Skin epidermis (tissue), 12 donors: Measurements from ENCODE around the gene PLPP4.

Experiments used
- H3K27ac ChIP-seq, 21 experiments: fragments of 200-600 bp; sonication (generic) in 11 of 21; one replicate each; pipeline ENCODE4 v1.5.0; 2020; ENCODE audit warnings: mild to moderate bottlenecking in 3 of 21, inconsistent platforms in 2 of 21, moderate library complexity in 2 of 21
- H3K4me3 ChIP-seq, 7 experiments: fragments of 200-600 bp; sonication (generic) in 2 of 7; one replicate each; pipeline ENCODE4 v1.5.0; 2020; ENCODE audit warnings: inconsistent platforms in 2 of 7, mild to moderate bottlenecking in 2 of 7, moderate library complexity in 1 of 7

PLPP4 gene

GRCh38 chr10:120511165-120511564, 54.1 kb downstream of the PLPP4 start:
- H3K4me3 ChIP-seq: no peak overlapping the region
- H3K27ac ChIP-seq: no peak overlapping the region

GRCh38 chr10:120513307-120513796, 56.3 kb downstream of the PLPP4 start:
- Histone ChIP-seq H3K4me3 (no peak overlapping the region), H3K27ac (no peak overlapping the region)

GRCh38 chr10:120514035-120514620, 57.1 kb downstream of the PLPP4 start:
- H3K27ac ChIP-seq: no peak overlapping the region

GRCh38 chr10:120514959-120515358, 57.9 kb downstream of the PLPP4 start:
- Histone ChIP-seq H3K4me3 (no peak overlapping the region), H3K27ac (no peak overlapping the region)

More at GRCh38 chr10:120514035-120514620, 57.1 kb downstream of the PLPP4 start:
- no peak overlapping the region for H3K4me3 ChIP-seq

GRCh38 chr10:120515741-120516140, 58.7 kb downstream of the PLPP4 start:
- H3K27ac ChIP-seq: no peak overlapping the region

GRCh38 chr10:120516426-120516825, 59.4 kb downstream of the PLPP4 start:
- Histone ChIP-seq H3K4me3 (no peak overlapping the region), H3K27ac (no peak overlapping the region)

More at GRCh38 chr10:120515741-120516140, 58.7 kb downstream of the PLPP4 start:
- no peak overlapping the region for H3K4me3 ChIP-seq

GRCh38 chr10:120517196-120517595, 60.2 kb downstream of the PLPP4 start:
- no peak overlapping the region for H3K4me3 ChIP-seq
- H3K27ac ChIP-seq: no peak overlapping the region

GRCh38 chr10:120517881-120518484, 61.0 kb downstream of the PLPP4 start:
- H3K27ac ChIP-seq: no peak overlapping the region

GRCh38 chr10:120521880-120522279, 64.9 kb downstream of the PLPP4 start:
- H3K27ac ChIP-seq: no peak overlapping the region
- H3K4me3 ChIP-seq: no peak overlapping the region

More at GRCh38 chr10:120517881-120518484, 61.0 kb downstream of the PLPP4 start:
- H3K4me3 ChIP-seq: no peak overlapping the region

GRCh38 chr10:120527691-120528090, 70.7 kb downstream of the PLPP4 start:
- H3K27ac ChIP-seq: no peak overlapping the region

GRCh38 chr10:120530699-120531098, 73.7 kb downstream of the PLPP4 start:
- Histone ChIP-seq H3K27ac (no peak overlapping the region), H3K4me3 (no peak overlapping the region)

More at GRCh38 chr10:120527691-120528090, 70.7 kb downstream of the PLPP4 start:
- H3K4me3 ChIP-seq: no peak overlapping the region

GRCh38 chr10:120538091-120538490, 81.1 kb downstream of the PLPP4 start:
- Histone ChIP-seq H3K27ac (no peak overlapping the region), H3K4me3 (no peak overlapping the region)

- H3K4me3 ChIP-seq: no peak overlapping the region
- H3K27ac ChIP-seq: no peak overlapping the region
These were observed 82.0 kb downstream of the PLPP4 start for GRCh38 chr10:120539076-120539475.

GRCh38 chr10:120540486-120540885, 83.5 kb downstream of the PLPP4 start:
- H3K27ac ChIP-seq: no peak overlapping the region
- no peak overlapping the region for H3K4me3 ChIP-seq

GRCh38 chr10:120541984-120542383, 85.0 kb downstream of the PLPP4 start:
- H3K4me3 ChIP-seq: no peak overlapping the region
- H3K27ac ChIP-seq: no peak overlapping the region

GRCh38 chr10:120542591-120542990, 85.6 kb downstream of the PLPP4 start:
- H3K27ac ChIP-seq: no peak overlapping the region
- no peak overlapping the region for H3K4me3 ChIP-seq

- Histone ChIP-seq H3K4me3 (no peak overlapping the region), H3K27ac (no peak overlapping the region)
These were observed 86.3 kb downstream of the PLPP4 start for GRCh38 chr10:120543291-120543690.

- Histone ChIP-seq H3K27ac (no peak overlapping the region), H3K4me3 (no peak overlapping the region)
These were observed 91.2 kb downstream of the PLPP4 start for GRCh38 chr10:120548210-120548609.

- H3K4me3 ChIP-seq: no peak overlapping the region
- H3K27ac ChIP-seq: no peak overlapping the region
These were observed 95.2 kb downstream of the PLPP4 start for GRCh38 chr10:120552262-120552661.

- H3K27ac ChIP-seq: no peak overlapping the region
- no peak overlapping the region for H3K4me3 ChIP-seq
These were observed 96.9 kb downstream of the PLPP4 start for GRCh38 chr10:120553911-120554310.

- no peak overlapping the region for H3K4me3 ChIP-seq
- no peak overlapping the region for H3K27ac ChIP-seq
These were observed 98.4 kb downstream of the PLPP4 start for GRCh38 chr10:120555436-120555835.
